ENCODE measurements around the gene HOXD3.

Gene HOXD3

DNA sequence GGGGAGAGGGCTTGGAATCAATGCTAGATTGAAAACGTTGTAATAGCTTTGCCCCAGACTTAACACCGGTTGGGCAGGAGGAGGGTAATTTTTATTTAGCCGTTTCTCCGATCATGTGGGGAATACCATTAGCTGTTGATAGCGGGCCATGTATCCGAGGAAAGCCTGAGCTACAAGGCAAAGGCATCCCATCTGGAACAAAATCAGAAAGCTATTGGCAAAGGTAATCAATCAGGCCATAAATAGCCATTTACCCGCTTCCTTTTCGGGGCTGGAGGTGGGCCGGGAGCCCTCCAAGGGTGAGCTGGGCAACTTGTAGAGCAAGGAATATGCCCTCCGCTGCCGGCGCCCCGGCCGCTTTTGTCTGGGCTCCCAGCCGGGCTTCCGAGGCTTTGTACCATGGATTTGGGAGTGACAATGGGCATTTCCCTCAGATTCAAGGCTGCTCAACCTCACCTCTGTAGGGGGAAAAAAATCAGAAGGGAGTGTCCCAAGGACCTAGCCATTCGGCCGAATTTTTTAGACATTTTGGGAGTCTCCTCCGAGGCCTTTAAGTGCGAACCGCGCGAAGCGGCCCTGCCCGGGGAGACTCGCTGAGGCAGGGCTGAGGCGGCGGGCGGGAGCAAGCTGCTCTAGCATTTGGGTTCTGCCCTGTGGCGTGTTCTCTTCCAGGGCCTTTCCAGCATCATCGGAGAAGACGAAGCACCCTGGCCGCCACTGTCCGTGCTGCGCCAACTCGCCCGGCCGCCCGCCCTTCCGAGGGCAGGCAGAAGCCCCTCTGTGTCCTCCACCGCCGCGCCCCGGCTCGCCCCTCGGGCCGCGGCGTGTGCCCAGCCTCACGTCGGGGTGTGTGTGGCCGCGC lies 35.7 kb upstream of the HOXD3 start:
- 0 out of 2 replicates have a peak, but pooled peaks cover 3% of the 10 kb centered on the region for H3K4me1 ChIP-seq
- no peaks in the 10 kb centered on the region for H3K9me3 ChIP-seq
- H3K4me3 ChIP-seq (ENCODE audit: low read depth, low read length), result no peak overlapping the region
- no peak for DNase-seq
- TF ChIP-seq, protein P1, sequence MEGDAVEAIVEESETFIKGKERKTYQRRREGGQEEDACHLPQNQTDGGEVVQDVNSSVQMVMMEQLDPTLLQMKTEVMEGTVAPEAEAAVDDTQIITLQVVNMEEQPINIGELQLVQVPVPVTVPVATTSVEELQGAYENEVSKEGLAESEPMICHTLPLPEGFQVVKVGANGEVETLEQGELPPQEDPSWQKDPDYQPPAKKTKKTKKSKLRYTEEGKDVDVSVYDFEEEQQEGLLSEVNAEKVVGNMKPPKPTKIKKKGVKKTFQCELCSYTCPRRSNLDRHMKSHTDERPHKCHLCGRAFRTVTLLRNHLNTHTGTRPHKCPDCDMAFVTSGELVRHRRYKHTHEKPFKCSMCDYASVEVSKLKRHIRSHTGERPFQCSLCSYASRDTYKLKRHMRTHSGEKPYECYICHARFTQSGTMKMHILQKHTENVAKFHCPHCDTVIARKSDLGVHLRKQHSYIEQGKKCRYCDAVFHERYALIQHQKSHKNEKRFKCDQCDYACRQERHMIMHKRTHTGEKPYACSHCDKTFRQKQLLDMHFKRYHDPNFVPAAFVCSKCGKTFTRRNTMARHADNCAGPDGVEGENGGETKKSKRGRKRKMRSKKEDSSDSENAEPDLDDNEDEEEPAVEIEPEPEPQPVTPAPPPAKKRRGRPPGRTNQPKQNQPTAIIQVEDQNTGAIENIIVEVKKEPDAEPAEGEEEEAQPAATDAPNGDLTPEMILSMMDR (IDR thresholded peaks at IDR 0.05; ENCODE audit: low read depth, low read length), result no peak
- H3K27me3 ChIP-seq, result peaks cover 5% of the 10 kb centered on the region; the same call in 1 of the 2 replicates
- H3K36me3 ChIP-seq, result no peaks in the 10 kb centered on the region

DNA sequence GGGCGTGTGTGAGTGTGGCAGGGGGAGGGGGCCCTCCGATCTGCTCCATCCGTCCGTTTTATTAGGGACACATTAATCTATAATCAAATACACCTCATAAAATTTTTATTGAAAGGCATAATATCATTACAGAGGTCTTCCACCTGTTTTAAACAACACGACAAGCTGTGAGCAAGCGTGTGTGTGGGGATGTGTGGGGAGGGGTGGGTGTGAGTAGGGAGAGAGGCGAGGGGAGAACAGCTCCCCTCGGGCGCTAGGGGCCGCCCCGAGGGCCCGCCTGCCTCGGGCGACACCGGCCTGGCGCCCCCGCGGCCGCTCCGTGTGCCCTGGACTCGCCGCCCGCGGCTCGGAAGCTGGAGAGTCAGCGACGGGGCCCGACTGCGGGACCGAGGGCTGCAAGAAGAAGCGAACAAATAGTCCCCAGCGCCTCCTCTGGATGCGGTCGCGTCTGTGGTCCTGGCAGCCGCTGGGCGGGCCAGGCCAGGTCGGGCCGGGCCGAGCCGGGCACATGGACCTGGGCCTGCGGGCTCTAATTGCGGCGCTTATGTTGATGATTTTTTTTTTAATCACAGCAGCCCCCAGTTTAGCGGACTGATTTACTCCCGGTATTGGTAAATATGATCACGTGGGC lies 34.9 kb upstream of the HOXD3 start:
- TF ChIP-seq, protein P1 (IDR thresholded peaks at IDR 0.05; ENCODE audit: low read depth, low read length), result no peak
- Histone ChIP-seq H3K36me3 (no peaks in the 10 kb centered on the region), H3K27me3 (peaks cover 4% of the 10 kb centered on the region; the same call in 1 of the 2 replicates), H3K4me3 (ENCODE audit: low read depth, low read length) (peak overlapping the region; percentile 68), H3K4me1 (no peaks in the 10 kb centered on the region), H3K9me3 (no peaks in the 10 kb centered on the region)
- peak; percentile 49 for DNase-seq

DNA sequence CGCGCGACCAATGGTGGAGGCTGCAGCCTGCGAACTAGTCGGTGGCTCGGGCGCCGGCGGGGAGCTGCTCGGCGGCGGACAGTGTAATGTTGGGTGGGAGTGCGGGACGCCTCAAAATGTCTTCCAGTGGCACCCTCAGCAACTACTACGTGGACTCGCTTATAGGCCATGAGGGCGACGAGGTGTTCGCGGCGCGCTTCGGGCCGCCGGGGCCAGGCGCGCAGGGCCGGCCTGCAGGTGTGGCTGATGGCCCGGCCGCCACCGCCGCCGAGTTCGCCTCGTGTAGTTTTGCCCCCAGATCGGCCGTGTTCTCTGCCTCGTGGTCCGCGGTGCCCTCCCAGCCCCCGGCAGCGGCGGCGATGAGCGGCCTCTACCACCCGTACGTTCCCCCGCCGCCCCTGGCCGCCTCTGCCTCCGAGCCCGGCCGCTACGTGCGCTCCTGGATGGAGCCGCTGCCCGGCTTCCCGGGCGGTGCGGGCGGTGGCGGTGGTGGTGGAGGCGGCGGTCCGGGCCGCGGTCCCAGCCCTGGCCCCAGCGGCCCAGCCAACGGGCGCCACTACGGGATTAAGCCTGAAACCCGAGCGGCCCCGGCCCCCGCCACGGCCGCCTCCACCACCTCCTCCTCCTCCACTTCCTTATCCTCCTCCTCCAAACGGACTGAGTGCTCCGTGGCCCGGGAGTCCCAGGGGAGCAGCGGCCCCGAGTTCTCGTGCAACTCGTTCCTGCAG lies 34.3 kb upstream of the HOXD3 start, which contains the start of gene HOXD9:
HOXD9 (plus strand) TSS at position 37 of the 728 bp plus-strand sequence; CDS start at position 87, 50 bp downstream.
- peak; percentile 74 for DNase-seq
- Histone ChIP-seq H3K4me3 (ENCODE audit: low read depth, low read length) (peak within 1 kb of the TSS; percentile 68), H3K36me3 (no peaks in the 10 kb centered on the region), H3K9me3 (no peaks in the 10 kb centered on the region), H3K27me3 (no peaks in the 10 kb centered on the region), H3K4me1 (no peaks in the 10 kb centered on the region)
- TF ChIP-seq, protein P1 (IDR thresholded peaks at IDR 0.05; ENCODE audit: low read depth, low read length), result no peak

DNA sequence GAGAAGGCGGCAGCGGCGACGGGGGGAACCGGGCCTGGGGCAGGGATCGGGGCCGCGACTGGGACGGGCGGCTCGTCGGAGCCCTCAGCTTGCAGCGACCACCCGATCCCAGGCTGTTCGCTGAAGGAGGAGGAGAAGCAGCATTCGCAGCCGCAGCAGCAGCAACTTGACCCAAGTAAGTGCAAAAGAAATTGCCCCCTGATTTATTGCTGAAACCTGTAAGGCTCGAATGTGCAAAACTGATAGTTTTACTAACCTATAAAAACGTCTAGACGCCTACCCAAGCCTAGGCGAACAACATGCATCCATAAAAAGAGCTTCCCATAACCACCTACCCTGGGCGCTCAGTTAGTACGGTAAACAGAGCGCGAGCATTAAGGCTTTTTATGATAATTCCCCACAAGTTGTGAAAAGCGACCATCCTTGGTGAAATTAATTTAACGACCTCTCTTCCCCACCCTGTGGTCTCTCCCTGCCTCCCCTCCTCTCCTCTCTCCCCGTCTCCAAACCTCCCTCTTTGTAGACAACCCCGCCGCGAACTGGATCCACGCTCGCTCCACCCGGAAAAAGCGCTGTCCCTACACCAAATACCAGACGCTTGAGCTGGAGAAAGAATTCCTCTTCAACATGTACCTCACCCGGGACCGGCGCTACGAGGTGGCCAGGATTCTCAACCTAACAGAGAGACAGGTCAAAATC lies 33.5 kb upstream of the HOXD3 start:
- no peak for DNase-seq
- Histone ChIP-seq H3K4me1 (no peaks in the 10 kb centered on the region), H3K9me3 (no peaks in the 10 kb centered on the region), H3K4me3 (ENCODE audit: low read depth, low read length) (peak overlapping the region; percentile 68), H3K27me3 (no peaks in the 10 kb centered on the region), H3K36me3 (no peaks in the 10 kb centered on the region)
- TF ChIP-seq, protein P1 (IDR thresholded peaks at IDR 0.05; ENCODE audit: low read depth, low read length), result no peak

DNA sequence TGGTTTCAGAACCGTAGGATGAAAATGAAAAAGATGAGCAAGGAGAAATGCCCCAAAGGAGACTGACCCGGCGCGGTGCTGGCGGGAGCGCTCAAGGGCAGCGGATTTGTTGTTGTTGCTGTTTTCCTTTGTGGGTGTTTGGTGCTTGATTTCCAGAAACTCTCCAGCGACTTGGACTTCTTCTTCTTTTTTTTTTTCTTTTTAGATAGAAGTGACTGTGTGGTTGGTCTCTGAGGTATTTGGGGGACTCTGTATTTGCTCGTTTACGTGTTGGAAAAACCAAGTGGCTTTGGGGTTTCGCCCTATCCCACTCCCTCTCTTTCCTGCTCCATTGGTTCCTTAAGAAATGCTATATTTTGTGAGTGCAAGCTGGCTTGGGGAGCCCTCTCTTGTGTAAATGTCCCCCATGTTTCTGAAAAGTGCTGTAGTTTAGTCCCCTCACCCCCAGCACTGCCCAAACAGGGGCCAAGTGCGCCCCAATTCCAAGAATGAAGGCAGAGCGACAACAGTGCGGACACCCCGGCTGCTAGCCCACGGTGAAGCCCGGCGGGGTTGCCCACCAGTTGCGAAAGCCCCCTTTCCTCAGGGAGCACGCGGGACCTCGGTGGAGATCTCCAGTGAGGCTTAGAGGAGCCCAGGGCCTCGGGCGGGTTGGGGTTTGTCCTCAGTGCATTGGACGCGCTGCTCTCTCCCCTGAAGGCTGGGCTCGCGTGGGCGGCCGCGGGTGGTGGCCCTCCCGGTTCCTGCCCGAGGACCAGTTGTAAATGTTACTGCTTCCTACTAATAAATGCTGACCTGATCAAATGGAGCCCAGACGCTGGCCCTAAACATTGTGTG lies 32.8 kb upstream of the HOXD3 start:
- no peaks in the 10 kb centered on the region for H3K4me1 ChIP-seq
- no peaks in the 10 kb centered on the region for H3K9me3 ChIP-seq
- no peaks in the 10 kb centered on the region for H3K27me3 ChIP-seq
- H3K36me3 ChIP-seq, result no peaks in the 10 kb centered on the region
- no peak for DNase-seq
- TF ChIP-seq, protein P1 (IDR thresholded peaks at IDR 0.05; ENCODE audit: low read depth, low read length), result no peak
- no peak overlapping the region for H3K4me3 ChIP-seq (ENCODE audit: low read depth, low read length)
